Fibroblast of peridontal ligament (primary cell): ENCODE measurements around the gene CCL3.
"Not testable (repeated sequence)": the region's sequence is repeated elsewhere in the genome, so short reads cannot be mapped to it uniquely, and the experiment has no call there.

Experiments used
- DNase-seq: peaks from one replicate; pipeline ENCODE4 v3.0.0-alpha.2; 2010; ENCODE audit errors: extremely low read depth

The CCL3 gene

GRCh38 chr17:36086791-36087190 lies 3.2 kb downstream of the CCL3 start:
- no peak for DNase-seq

DNA sequence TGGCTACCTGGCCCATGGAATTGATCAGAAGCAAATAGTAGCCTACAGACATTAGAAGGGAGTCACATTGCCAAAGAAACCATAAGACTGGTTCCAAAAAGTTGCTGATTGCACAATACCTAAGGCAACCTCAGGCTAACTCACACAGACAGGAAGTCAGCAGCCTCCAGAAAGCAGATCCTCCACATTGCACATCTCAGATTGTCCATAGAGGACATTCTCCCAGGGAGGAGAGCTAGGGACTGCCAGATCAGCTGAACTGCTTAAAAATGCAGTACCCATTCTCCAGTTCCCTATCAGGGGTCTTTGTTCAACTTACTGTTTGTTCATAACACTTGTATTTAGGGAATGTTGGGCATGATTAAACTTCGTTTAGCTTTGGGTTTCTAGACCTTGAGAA lies 4.2 kb downstream of the CCL3 start:
- DNase-seq, result peak; percentile 12

DNA sequence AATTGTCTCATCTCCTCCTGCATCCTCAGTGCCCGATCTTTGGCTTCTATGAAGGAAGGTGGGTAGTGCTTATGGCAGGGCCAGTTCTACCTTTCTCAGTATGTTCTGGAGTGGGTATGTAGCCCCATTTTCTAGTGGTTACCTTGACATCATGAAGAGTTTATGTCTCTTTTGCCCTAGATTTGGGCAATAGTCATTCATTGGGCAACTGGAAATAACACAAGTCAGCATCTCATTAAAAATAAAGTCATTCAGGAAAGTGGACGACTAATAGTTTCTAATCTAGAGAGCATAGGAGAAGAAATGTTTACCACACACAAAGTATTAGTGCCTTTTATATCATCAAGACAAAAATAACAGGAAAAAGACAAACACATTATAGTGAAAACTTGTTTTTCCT lies 6.3 kb downstream of the CCL3 start:
- not testable (repeated sequence) for DNase-seq

GRCh38 chr17:36082482-36083120 lies 7.3 kb downstream of the CCL3 start:
- DNase-seq, result not testable (repeated sequence)

DNA sequence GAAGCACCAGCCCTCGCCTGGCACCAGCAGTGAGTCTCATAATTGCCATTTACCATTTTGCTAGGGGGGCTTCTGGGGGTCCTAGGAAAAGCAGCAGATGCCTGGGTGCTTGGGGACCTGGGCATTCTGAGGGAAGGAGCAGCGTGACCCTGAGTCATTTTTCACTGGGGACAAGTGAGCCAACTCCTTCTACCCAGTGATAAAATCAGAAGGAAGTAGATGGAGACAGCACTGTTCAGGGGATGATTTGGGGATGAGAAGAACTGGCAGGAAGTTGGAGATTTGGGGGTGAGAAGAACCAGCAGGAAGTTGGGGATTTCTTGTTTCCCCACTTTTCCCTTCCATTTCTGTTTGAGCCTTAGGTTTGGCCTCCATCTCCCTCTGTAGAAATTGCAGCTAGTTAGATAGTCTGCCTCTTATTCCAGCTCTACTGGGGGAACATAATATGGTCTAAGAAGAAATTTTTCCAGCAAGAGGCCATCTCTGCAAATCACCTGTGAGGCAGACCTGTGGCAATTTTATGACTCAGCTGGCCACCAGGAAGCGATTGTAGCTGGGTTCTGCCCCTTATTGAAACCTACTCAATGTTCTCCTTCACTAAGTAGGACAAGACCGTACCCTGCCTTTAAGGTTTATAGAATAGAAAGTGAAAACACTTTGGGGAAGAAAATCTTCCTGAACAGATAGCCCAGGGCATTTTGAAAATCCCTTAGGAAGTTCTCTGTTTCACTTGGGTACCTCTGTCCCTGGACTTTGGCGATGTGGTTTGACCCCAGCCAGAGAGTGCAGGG lies 8.1 kb downstream of the CCL3 start:
- DNase-seq, result not testable (repeated sequence)

GRCh38 chr17:36074365-36074764 lies 15.6 kb downstream of the CCL3 start:
- DNase-seq, result no peak

DNA sequence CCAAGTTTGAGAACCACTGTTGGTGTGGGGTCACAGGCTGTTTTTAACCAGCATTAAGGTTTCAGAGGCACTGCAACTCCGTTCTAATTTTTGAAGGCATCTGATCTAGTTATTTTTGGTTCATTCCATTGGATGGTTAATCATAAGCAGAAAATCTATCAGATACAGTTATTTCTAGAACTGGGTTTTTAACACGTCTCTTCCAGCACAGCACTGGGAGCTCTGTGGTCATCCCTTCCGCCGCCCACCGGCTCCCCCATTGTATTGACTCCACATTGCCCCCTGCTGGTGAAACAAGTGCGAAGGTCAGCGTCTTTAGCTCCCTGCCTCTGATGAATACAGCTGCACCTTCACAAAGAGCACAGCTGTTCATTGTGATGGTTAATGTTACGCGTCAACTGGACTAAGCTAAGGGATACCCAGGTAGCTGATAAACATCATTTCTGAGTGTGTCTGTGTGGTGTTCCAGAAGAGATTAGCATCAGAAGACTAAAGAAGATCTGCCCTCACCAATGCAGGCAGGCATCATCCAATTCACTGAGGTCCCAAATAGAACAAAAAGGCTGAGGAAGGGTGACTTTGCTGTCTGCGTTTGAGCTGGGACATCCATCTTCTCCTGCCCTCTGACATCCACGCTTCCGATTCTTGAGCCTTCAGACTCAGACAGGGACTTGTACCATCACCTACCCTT lies 17.4 kb downstream of the CCL3 start:
- peak; percentile 12 for DNase-seq

DNA sequence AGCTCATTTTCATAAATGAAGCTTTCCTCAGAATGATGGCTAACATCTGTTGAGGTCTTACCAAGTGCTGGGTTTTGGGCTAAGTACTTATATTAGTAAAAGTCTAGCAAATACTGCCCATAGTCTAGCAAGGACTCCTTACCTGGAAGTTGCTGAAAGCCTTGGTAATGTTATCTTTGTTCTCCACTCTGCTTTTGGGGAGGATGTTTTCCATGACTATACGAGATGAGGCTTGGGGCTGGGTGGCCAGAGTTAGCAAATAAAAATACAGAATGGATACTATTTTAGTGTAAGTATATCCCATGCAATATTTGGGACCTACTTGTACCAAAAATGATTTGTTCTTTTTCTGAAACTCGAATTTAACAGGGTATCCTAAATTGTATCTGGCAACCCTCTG lies 18.2 kb downstream of the CCL3 start:
- DNase-seq, result no peak

DNA sequence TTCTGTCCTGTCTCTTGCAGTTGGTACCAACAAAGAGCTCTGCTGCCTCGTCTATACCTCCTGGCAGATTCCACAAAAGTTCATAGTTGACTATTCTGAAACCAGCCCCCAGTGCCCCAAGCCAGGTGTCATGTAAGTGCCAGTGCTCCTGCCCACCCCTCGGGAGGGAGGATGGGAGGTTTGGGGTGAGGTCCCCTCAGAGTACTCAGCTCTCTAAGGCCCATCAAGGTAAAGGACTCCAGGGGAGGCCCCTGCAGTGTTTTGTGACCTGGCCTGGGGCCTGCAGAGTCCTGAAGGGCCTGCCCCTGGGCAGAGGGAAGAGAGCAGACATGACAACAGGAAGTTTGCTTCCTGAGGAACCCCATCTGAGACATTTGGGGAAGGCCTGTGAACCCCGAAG lies 19.5 kb downstream of the CCL3 start:
- no peak for DNase-seq

- DNase-seq, result no peak
Measured at GRCh38 chr17:36069136-36069535, 20.8 kb downstream of the CCL3 start.

DNA sequence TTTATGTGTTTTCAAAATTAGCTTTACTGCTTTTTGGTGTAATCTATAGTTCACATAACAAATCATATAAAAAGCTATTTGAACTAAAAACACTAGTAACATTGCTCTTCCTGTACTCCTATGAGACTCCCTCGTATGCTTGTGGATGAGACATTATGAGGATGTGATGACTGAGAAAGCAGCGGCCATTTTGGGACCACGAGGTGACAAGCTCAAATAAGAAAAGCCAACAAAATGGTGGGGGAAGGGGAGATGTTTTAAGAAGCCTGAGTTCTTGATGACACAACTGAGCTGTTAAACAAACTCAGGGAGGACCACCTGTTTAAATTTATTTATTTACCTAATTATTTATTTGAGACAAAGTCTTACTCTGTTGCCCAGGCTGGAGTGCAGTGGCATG lies 21.4 kb downstream of the CCL3 start:
- no peak for DNase-seq

DNA sequence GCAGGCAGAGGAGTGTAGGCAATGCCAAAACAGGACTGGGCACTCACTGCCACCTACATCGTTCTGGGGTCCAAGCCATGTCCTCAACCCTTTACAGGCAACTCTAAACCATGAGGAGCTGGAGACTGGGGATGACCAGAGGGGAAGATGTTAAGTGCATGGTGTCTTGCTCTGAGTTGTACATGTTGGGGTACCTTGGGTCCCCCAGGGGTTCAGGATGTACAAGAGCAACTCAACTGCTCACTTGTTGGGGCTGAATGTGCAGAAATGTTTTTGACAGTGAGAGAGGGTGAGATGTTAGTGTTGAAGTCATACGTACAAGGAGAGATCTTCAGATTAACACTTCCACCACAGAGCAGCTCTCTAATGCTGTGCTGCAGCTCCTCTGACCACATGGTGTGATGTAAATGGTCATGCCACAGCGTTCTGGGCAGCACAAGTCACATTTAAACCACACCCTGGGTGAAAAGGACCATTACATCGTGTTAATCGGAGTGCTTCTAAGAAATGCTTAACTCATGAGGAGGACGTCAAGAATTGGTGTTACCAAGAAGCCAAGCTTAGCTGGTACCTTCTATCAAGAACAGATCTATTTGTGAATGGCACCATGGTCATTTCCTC lies 23.5 kb downstream of the CCL3 start:
- no peak for DNase-seq

- no peak for DNase-seq
Measured at GRCh38 chr17:36063786-36064541, 26.0 kb downstream of the CCL3 start, which contains the start of gene CCL18. CCL18 (plus strand) TSS chr17:36064272; CDS start chr17:36064343, 71 bp downstream.

DNA sequence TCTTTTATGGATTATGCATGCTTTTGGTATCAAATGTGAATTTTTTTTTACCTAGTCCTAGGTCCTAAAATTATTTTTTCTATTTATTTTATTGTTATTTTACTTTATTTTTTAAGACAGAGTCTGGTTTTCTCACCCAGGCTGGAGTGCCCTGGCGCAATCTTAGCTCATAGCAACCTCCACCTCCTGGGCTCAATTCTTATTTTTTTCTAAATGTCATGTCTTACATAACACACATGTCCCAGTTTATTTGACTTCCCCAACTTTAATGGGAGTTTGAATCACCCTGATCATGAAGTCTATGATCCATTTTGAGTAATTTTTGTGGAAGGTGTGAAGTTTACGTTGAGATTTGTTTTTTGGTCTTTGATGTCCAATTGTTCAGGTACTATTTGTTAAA lies 29.1 kb downstream of the CCL3 start:
- DNase-seq, result no peak

- no peak for DNase-seq
Measured at GRCh38 chr17:36059406-36059805, 30.5 kb downstream of the CCL3 start.

DNA sequence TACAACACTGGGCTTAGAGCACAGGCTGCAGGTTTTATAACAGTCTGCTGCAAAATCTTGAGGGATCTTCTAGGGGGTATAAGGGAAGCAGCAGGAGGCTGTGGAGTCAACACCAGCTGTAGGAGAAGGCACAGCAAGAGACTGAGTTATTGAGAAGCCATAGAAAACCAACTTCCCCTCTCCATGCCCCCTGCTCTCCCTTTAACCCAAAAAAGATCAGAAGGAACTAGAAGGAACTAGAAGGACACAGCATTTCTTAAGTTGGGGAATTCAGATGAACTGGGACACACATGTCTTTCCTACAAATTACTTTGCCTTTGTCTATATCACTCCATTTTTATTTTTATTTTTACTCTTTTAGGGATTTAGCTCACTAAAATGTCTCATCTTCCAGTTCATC lies 32.0 kb downstream of the CCL3 start:
- DNase-seq, result no peak

GRCh38 chr17:36055921-36056520 lies 33.9 kb downstream of the CCL3 start:
- no peak for DNase-seq

- DNase-seq, result no peak
Measured at GRCh38 chr17:36055171-36055570, 34.8 kb downstream of the CCL3 start.

GRCh38 chr17:36049643-36050042 lies 40.3 kb downstream of the CCL3 start:
- DNase-seq, result no peak

GRCh38 chr17:36048066-36048465 lies 41.9 kb downstream of the CCL3 start:
- no peak for DNase-seq
